Endothelial cell of umbilical vein (primary cell): ENCODE results near the gene NOB1. TPM values are rescaled to one million over a fixed set of nuclear protein-coding genes. Genes with fewer than 3 reads are reported as not detected.

ENCODE experiments used
- BruUV-seq: library from RNA; stranded (reverse); fragments of 400-500 nt; replicated peaks from 2 replicates; lab custom pipeline; 2021; lab: Mats Ljungman, UMichigan
- CTCF ChIA-PET: fragments of 300-600, 350-600 bp; sonication (Branson Sonifier 250); formaldehyde crosslinking; loops from one replicate; lab custom pipeline; 2021; ENCODE audit warnings: antibody characterized with exemption, inconsistent platforms; lab: Charles Lee
- POLR2A ChIA-PET: fragments of 300-600, 350-600 bp; sonication (Branson Sonifier 250); formaldehyde crosslinking; loops from one replicate; lab custom pipeline; 2021; ENCODE audit warnings: antibody characterized with exemption, inconsistent platforms; lab: Charles Lee
- DNase-seq: peaks from one replicate; pipeline ENCODE4 v3.0.0-alpha.2; 2011; ENCODE audit warnings: low read depth, low spot score
- FAIRE-seq: peaks from 2 replicates; lab custom pipeline; 2011; peaks lifted over from hg19 to GRCh38; lab: Jason Lieb, UNC
- H2AFZ ChIP-seq: 2 replicates; pipeline ENCODE4 v1.6.0; 2012; ENCODE audit warnings: low read depth, low read length, control low read depth, inconsistent platforms
- H3K27ac ChIP-seq: 2 replicates; pipeline ENCODE4 v1.5.1; 2011; ENCODE audit warnings: low read depth, mild to moderate bottlenecking, control low read depth, low read length, moderate library complexity; ENCODE audit not compliant: insufficient read depth
- H3K27me3 ChIP-seq, 2 experiments: 2 replicates each; pipeline versions ENCODE4 v1.6.0 to v1.6.1; 2011; ENCODE audit warnings: low read length in 2 of 2, mixed read lengths in 1 of 2; ENCODE audit not compliant: control insufficient read depth in 2 of 2, insufficient read depth in 2 of 2
- H3K36me3 ChIP-seq, 2 experiments: 2 replicates in 1 of 2; 3 replicates in 1 of 2; pipeline ENCODE4 v1.5.1; 2011; ENCODE audit warnings: low read length in 2 of 2, mild to moderate bottlenecking in 1 of 2, moderate library complexity in 1 of 2; ENCODE audit not compliant: control insufficient read depth in 2 of 2, insufficient read depth in 2 of 2; ENCODE audit errors: extremely low read depth in 1 of 2
- H3K4me1 ChIP-seq: 3 replicates; pipeline ENCODE4 v1.5.1; 2011; ENCODE audit warnings: mild to moderate bottlenecking, low read length; ENCODE audit not compliant: control insufficient read depth, insufficient read depth; ENCODE audit errors: extremely low read depth
- H3K4me2 ChIP-seq: 2 replicates; pipeline ENCODE4 v1.6.1; 2011; ENCODE audit warnings: low read length, control low read depth, mixed read lengths; ENCODE audit not compliant: insufficient read depth
- H3K4me3 ChIP-seq, 3 experiments: fragments of 200-600 bp in 1 of 3; sonication (generic), shearing (Covaris generic) in 1 of 3; replicated peaks in 1 of 3; 2 replicates each; pipeline ENCODE4 v1.5.1; 2011 to 2016; ENCODE audit warnings: control low read depth in 3 of 3, low read length in 3 of 3, mild to moderate bottlenecking in 2 of 3, inconsistent platforms in 1 of 3, low read depth in 1 of 3, moderate library complexity in 1 of 3; ENCODE audit not compliant: insufficient read depth in 1 of 3
- H3K79me2 ChIP-seq: 2 replicates; pipeline ENCODE4 v1.6.0; 2012; ENCODE audit warnings: low read length, inconsistent platforms; ENCODE audit not compliant: control insufficient read depth, insufficient read depth
- H3K9ac ChIP-seq: replicated peaks from 2 replicates; pipeline ENCODE3; 2011; ENCODE audit warnings: low read length, control low read depth; ENCODE audit not compliant: insufficient read depth; ENCODE audit errors: extremely low read depth
- H3K9me1 ChIP-seq: replicated peaks from 3 replicates; pipeline ENCODE4 v1.6.0; 2011; ENCODE audit warnings: mild to moderate bottlenecking, low read length; ENCODE audit not compliant: control insufficient read depth, insufficient read depth; ENCODE audit errors: extremely low read depth
- H3K9me3 ChIP-seq: replicated peaks from 2 replicates; pipeline ENCODE4 v1.5.1; 2012; ENCODE audit warnings: low read length, inconsistent platforms; ENCODE audit not compliant: control insufficient read depth, insufficient read depth
- H4K20me1 ChIP-seq: replicated peaks from 2 replicates; pipeline ENCODE3; 2011; ENCODE audit warnings: mild to moderate bottlenecking, low read length; ENCODE audit not compliant: control insufficient read depth, insufficient read depth; ENCODE audit errors: extremely low read depth
- CTCF ChIP-seq, 2 donors: IDR thresholded peaks; 1 replicate in 1 of 2; 2 replicates in 1 of 2; pipeline ENCODE4 v1.5.1; 2011; ENCODE audit warnings: low read length in 2 of 2, mild to moderate bottlenecking in 2 of 2, moderate library complexity in 2 of 2, control low read depth in 1 of 2, inconsistent platforms in 1 of 2, low read depth in 1 of 2; ENCODE audit not compliant: insufficient read depth in 1 of 2; ENCODE audit errors: extremely low read depth in 1 of 2
- EZH2 ChIP-seq: IDR thresholded peaks from 2 replicates; pipeline ENCODE4 v1.6.1; 2012; ENCODE audit warnings: borderline replicate concordance, low read depth, mild to moderate bottlenecking, moderate library complexity, low read length, inconsistent platforms; ENCODE audit not compliant: severe bottlenecking
- FOS ChIP-seq: IDR thresholded peaks from 2 replicates; pipeline ENCODE4 v1.6.1; 2011; ENCODE audit warnings: mild to moderate bottlenecking, low read length, moderate library complexity, borderline replicate concordance; ENCODE audit not compliant: insufficient read depth
- GATA2 ChIP-seq: IDR thresholded peaks from 2 replicates; pipeline ENCODE4 v1.7.0; 2011; ENCODE audit warnings: low read depth, mild to moderate bottlenecking, moderate library complexity, mixed read lengths, low read length; ENCODE audit not compliant: insufficient read length, insufficient read depth
- JUN ChIP-seq: IDR thresholded peaks from 2 replicates; pipeline ENCODE4 v1.6.1; 2011; ENCODE audit warnings: borderline replicate concordance, low read depth; ENCODE audit not compliant: insufficient read length, insufficient read depth
- MAX ChIP-seq: IDR thresholded peaks from 2 replicates; pipeline ENCODE4 v1.6.1; 2011; ENCODE audit not compliant: insufficient read depth, insufficient read length
- MYC ChIP-seq: IDR thresholded peaks from one replicate; pipeline ENCODE4 v1.6.1; 2011; ENCODE audit warnings: mild to moderate bottlenecking, low read depth, low read length
- POLR2A ChIP-seq: IDR thresholded peaks from 2 replicates; pipeline ENCODE4 v1.6.1; 2012; ENCODE audit warnings: low read depth, mild to moderate bottlenecking, control low read depth, low read length
- POLR2AphosphoS5 ChIP-seq: IDR thresholded peaks from 2 replicates; pipeline ENCODE4 v1.6.1; 2012; ENCODE audit warnings: low read depth, mild to moderate bottlenecking, control low read depth, low read length, moderate library complexity; ENCODE audit not compliant: insufficient read depth
- dilution Hi-C: fragments of 300-500 bp; cut with MboI; formaldehyde crosslinking; loops from one replicate; pipeline ENCODE4 v1.15.0; 2019; ENCODE audit warnings: low sequenced_read_pairs; ENCODE audit not compliant: extremely low pct_ligation_motif_present
- intact Hi-C: fragments of 100-400 bp; cut with micrococcal nuclease; formaldehyde crosslinking; loops from one replicate; pipeline ENCODE4 v1.10.0; 2022
- polyA plus RNA-seq, 4 experiments: library from polyadenylated mRNA; depleted of rRNA in 3 of 4; stranded (reverse) in 3 of 4; unstranded in 1 of 4; fragments of >200 nt; gene quantifications; 2 replicates each; pipeline versions ENCODE4 v1.2.1 to v1.2.3, GENCODE V29; 2011 to 2012; ENCODE audit warnings: missing spikeins in 1 of 4
- total RNA-seq: library from RNA; stranded (reverse); gene quantifications from 2 replicates; pipeline ENCODE4 v1.2.3, GENCODE V29; 2021

Gene NOB1
- total and polyA plus RNA-seq, 2 donors (not counting 3 experiments of a cell fraction or from before 2014, with no cell fraction given), result 65.4 to 66.5 TPM

- H3K36me3 ChIP-seq, result peaks cover 27 to 36% of the 10 kb centered on the region in 2 experiments
- FAIRE-seq (no peak), DNase-seq (no peak)
- H4K20me1 ChIP-seq, result no peaks in the 10 kb centered on the region
- intact Hi-C loops (no loop called here), dilution Hi-C loops (no loop called here)
- POLR2A ChIA-PET, result no interaction called here
- no peak overlapping the region for H3K27ac ChIP-seq
- H3K79me2 ChIP-seq, result peaks cover 15% of the 10 kb centered on the region
- H3K9me1 ChIP-seq, result no peaks in the 10 kb centered on the region
- H3K9me3 ChIP-seq, result no peaks in the 10 kb centered on the region
- peaks cover 7% of the 10 kb centered on the region for H3K4me1 ChIP-seq
- no peak for TF ChIP-seq MYC
- TF ChIP-seq EZH2, result no peak
- no peak for TF ChIP-seq JUN
- TF ChIP-seq GATA2, result no peak
- TF ChIP-seq CTCF (IDR thresholded peaks at IDR 0.05; ENCODE audit: extremely low read depth in 1 of 2, insufficient read depth in 1 of 2, low read depth in 1 of 2, low read length in 2 of 2), result no peak
- TF ChIP-seq POLR2A, result no peak
- no peak for TF ChIP-seq POLR2AphosphoS5
- TF ChIP-seq MAX, result no peak
- no peak for TF ChIP-seq FOS
- no peak overlapping the region for H2AFZ ChIP-seq
- H3K9ac ChIP-seq, result no peak overlapping the region
- H3K27me3 ChIP-seq, result no peaks in the 10 kb centered on the region
- no TSS peak for BruUV-seq
- no peak overlapping the region for H3K4me2 ChIP-seq
- no peak overlapping the region for H3K4me3 ChIP-seq
- CTCF ChIA-PET, result interaction anchor here (1.0 to 1.4 kb wide), 2 partner anchors 8 to 350 kb away, joined by 3 to 8 read pairs; partner anchors contain the start of gene NOB1
Observed at GRCh38 chr16:69745959-69746358, 8.8 kb downstream of the NOB1 start.
